ENCODE data around the gene TPRN. TPM values are rescaled to one million over a fixed set of nuclear protein-coding genes. Genes with fewer than 3 reads are reported as not detected.

Gene TPRN
- total RNA-seq, 1 donor from 2014 or later, result 8.8 TPM

- intact Hi-C loops (cut with DNase I), result loop anchor here (10.0 kb wide), 1 partner anchor 51 kb away; the partner anchor contains the start of gene SLC34A3
- no peak for ATAC-seq
Observed at GRCh38 chr9:137183980-137184595, 16.5 kb downstream of the TPRN start.

GRCh38 chr9:137182836-137183235, 17.7 kb downstream of the TPRN start:
- no peak for DNase-seq (ENCODE audit: low spot score)
- intact Hi-C loops (cut with DNase I), result loop anchor here (10.0 kb wide), 1 partner anchor 52 kb away; the partner anchor contains the start of gene SLC34A3
- no peak for ATAC-seq

More at GRCh38 chr9:137183980-137184595, 16.5 kb downstream of the TPRN start:
- DNase-seq (ENCODE audit: low spot score), result no peak

DNA sequence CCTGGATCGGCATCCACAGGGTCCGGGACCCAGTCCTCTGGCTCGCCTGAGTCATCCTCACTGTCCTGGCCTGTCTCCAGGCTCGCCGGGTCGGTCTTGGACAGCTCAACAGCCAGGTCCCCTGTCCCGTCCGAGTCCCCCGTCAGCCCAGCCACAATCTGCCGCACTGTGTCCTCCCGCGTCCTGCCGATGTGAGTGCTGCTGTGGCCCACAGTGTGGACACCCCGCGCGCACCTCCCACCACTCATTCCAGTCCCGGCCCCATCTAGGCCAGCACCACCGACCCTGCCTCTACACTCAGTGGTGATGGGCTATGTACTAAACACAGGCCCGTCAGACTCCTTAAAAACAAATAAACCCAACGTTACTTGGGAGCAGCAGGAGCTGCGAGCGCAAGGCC, 18.9 kb downstream of the TPRN start:
- DNase-seq (ENCODE audit: low spot score) (no peak), ATAC-seq (no peak)
- intact Hi-C loops (cut with DNase I), result loop anchor here (10.0 kb wide), 1 partner anchor 53 kb away; the partner anchor contains the start of gene SLC34A3

GRCh38 chr9:137180491-137180890, 20.1 kb downstream of the TPRN start:
- intact Hi-C loops (cut with DNase I), result loop anchor here (10.0 kb wide), 1 partner anchor 54 kb away; the partner anchor contains the start of gene SLC34A3
- DNase-seq (ENCODE audit: low spot score) (no peak), ATAC-seq (no peak)

DNA sequence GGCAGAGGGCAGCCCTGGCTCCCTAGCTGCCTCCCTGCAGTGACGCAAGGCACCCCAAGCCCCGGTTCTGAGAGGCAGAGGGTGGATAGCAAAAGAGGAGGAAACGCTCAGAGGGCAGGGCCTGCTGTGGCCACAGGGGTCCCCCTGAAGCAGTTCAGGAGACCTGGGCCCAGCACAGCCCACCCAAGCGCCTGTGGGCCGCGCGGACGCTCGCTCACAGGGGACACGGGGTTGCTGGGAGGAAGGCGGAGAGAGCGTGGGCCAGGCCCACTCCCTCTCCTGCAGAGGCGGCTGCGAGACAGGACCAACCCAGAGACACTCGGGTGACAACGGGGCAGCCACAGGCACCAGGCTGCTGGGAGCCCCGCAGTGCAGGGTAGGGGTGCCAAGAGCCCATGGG, 20.8 kb downstream of the TPRN start:
- intact Hi-C loops (cut with DNase I), result loop anchor here (10.0 kb wide), 1 partner anchor 55 kb away; the partner anchor contains the start of gene SLC34A3
- DNase-seq (ENCODE audit: low spot score) (no peak), ATAC-seq (no peak)

- DNase-seq (ENCODE audit: low spot score), result no peak
- no peak for ATAC-seq
- intact Hi-C loops (cut with DNase I), result no loop called here
Observed at GRCh38 chr9:137178939-137179630, 21.5 kb downstream of the TPRN start.

DNA sequence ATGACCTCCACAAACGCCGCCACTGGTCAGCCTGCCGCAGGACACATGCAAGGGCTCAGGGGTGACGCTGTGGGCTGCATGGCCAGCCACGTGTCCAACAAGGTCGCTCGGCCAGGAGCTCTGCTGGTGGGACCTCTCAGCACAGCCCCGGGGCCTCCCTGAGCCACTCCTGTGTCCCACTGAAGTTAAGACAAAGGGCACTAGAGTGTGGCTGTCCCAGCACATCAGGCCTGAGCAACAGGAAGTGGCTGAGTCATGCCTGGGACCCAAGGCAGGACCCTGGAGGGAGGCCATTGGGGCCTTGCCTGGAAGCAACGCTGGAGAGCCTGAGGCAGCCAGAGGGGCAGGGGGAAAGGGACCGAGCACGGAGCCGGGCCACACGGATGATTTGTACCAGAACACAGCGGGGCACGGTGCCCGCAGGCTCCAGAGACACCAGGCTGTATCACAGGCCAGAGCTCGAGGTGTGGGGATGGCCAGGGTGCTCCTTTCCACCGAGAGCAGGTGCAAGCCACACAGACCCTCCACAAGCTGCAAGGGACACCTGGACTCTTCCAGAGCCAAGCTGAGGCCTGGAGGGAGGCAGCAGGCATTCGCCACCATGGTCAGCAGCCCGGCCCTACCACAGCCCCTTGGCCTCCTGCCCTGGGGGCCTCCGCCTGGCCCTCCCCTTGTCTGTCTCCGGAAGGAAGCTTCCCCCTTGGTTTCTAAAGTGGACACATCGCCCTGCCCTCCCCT, 22.2 kb downstream of the TPRN start:
- DNase-seq (ENCODE audit: low spot score) (no peak), ATAC-seq (no peak)
- intact Hi-C loops (cut with DNase I), result no loop called here

DNA sequence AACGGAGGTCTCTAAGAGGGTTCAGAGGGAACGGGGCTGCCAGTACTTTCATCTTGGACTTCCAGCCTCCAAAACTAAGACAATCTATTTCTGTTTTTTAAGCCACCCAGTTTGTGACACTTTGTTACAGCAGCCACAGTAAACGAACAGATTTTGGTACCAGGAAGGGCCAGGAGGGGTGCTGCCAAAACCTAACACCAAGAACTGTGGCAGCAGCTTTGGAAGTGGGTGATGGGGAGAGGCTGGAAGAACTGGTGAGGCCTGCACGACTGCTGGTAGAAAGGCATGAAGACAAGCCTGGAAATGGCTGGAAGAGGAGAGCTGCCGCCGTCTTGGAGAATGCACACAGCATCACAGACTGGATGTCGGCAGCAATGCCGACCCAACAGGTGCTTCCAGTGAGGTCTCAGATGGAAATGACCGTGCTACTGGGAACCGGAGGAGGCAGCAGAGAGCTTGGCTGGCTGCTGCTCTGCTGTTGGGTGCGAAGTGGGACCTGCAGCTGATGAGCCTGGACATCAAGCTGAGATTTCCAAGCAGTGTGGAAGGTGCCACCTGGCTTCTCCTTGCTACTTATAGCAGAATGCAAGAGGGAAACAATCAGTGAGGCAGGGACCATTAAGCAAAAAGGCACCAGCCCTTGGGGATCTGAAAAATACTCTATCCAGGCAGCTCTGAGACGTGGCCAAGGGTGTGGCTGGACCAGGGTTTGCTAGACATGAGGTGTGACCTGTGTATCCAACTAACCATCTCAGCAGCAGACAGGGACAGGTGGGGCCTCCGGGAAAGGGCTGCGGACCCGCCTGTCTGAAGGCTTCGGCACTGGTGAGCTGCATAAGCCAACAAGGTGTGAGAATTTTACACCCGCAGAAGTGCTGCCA, 24.0 kb downstream of the TPRN start:
- ATAC-seq (no peak), DNase-seq (ENCODE audit: low spot score) (no peak)
- intact Hi-C loops (cut with DNase I), result no loop called here

DNA sequence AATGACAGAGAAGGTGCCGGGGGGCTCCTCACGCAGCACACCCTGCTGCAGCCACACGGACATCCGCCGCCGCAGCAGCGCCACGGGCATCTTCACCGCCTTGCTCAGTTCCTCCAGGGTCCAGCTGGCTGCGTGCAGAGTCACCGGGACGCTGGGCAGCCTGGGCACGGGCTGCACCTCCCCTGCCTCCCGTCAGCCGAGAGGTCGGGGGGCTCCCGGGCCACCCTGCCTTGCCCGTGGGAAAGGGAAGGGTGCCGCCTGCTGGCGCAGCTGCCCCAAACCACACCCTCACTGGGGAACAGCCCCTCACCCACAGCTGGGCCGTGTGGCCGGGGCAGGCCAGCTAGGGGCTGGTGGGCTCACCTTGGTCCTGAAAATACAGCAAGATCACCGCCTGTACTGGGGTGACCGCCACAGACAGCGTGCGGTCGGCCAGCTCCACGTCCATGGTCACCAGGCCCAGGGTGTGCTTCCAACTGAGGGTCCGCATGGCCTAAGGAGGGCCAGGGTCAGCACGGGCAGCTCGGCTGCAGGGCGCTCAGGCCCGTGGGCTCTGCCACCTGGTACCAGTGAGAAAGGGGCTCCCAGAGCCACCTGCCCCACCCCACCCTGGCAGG, 25.1 kb downstream of the TPRN start:
- no peak for ATAC-seq

DNA sequence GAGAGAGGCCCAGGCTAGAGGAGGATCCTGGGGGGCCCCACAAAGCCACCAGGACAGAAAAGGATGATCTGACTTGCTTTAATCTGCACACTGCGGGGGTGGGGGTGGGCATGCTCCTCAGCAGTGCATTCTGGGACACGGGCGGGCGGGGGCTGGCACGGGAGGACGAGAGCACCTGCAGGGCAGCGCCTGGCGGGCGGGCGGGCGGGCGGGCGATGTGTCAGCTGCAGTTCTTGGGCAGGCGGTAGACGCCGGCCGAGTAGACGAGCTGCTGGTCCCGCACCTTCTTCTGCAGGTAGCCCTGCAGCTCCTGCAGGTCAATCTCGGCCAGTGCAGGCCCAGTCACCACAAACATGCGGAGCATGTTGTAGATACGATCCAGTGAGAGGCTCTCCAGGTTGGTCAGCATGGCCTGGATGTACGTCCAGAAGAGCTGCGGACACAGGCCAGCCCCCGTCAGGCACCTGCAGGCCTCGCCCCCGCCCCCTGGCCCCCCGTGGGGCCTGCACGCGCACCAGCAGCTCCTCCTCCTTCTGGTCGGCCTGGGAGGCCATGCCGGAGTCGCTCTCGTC, 25.7 kb downstream of the TPRN start:
- intact Hi-C loops (cut with DNase I), result no loop called here
- no peak for ATAC-seq
- no peak for DNase-seq (ENCODE audit: low spot score)

More for the DNA sequence above, 25.1 kb downstream of the TPRN start:
- intact Hi-C loops (cut with DNase I), result no loop called here
- DNase-seq (ENCODE audit: low spot score), result no peak

GRCh38 chr9:137173796-137174664, 26.5 kb downstream of the TPRN start:
- intact Hi-C loops (cut with DNase I), result no loop called here
- DNase-seq (ENCODE audit: low spot score) (no peak), ATAC-seq (no peak)

DNA sequence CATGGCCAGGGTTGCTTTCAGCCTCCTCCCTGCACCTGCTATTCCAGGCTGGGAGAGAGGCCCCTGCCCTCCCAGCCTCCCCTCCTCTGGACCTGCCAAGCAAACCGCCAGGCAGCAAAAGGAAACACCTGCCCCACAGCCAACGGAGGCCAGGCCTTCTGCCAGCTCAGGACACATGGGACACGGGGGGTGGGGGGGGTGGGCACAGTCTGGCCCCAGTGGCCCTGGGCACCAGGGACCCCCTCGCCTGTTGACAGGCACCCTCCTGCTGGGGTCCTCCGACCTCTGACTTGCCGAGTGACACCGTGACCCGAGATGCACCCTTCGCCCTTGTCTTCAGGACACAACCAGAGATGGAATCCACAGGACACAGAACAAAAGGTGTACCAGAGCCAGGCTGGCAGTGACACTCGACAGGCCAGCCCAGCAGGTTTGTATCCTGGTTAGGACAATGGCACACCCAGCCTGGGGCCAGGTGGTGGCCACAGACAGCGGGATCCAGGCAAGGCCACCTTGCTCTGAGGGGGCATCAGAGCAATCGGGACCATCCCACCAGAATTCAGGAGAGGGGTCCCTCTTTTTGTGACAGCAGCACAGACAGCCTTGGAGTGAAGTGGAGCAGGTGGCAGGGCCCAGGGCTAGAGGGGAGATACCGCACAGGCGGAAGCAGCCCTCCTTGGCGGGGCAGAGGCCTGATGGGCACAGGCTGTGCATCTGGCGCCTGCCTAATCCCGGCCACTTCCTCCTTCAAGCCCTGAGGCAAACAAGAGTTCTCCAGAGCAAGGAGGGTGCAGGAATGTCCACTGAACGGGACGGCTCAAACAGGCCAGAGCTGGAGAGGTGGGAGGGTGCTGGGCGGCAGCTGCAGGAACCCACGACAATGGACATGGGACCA, 27.4 kb downstream of the TPRN start:
- no peak for DNase-seq (ENCODE audit: low spot score)
- intact Hi-C loops (cut with DNase I), result no loop called here
- ATAC-seq, result no peak

DNA sequence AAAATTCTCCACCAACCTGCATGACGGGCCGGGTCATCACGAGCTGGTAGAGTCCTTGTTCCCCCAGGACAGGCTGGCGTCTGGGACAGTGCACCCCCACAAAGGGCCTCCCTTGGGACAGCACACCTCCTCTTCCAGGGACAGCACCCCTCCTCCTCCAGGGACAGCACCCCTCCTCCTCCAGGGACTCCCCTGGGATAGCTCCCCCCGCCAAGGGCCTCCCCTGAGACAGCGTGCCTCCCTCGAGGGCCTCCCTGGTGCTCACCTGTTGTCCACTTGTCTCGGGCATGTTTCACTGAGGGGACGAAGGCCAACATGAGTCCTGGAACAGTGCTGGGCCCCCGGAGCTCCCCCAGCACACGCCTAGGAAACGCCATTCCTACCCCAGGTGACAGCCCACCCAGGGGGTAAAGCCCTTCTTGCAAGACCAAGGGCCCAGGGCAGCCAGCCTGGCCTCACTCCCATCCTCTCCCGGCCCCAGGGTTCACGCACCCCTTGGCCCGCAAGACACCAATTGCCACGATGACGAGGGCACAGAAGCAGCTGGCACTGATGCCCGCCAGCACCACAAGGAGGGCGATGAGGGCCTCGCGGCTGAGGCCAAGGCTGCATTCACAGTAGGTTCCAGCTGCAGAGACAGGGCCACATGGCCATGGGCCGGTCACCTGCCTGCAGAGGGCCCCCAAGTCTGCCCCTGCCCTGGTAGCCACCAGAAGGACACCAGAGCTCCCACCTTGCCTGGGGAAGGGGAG, 29.2 kb downstream of the TPRN start:
- DNase-seq (ENCODE audit: low spot score), result no peak
- ATAC-seq, result no peak
- intact Hi-C loops (cut with DNase I), result no loop called here

- DNase-seq (ENCODE audit: low spot score), result no peak
- intact Hi-C loops (cut with DNase I), result no loop called here
- no peak for ATAC-seq
Observed at GRCh38 chr9:137170486-137171148, 29.9 kb downstream of the TPRN start.

DNA sequence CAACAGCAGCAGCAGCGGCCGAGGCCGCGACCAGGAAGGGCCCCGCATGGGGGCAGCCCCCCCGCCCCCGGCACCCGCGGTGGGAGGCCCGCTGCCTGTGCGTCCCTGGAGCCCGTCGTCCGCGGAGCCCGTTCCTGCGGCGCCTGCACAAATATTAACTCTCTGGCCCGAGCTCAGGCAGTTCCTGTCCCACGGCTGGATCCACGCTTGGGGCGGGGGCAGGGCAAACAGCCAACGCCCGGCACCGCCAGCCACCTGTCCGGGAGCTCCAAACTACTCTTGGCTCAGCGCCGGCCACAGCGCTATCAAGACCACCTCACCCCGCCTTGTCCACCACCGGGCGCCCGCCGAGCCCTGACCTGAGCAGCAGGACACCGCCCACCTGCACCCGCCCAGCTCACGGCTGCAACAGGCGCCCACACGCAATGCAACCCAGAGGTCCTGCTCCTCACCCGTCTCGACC, 30.6 kb downstream of the TPRN start, which contains the start of gene LRRC26:
Gene LRRC26 (minus strand): TSS at position 156 of the 463 bp plus-strand sequence. CDS start 108 bp downstream, at position 48.
- ATAC-seq (no peak), DNase-seq (ENCODE audit: low spot score) (no peak)
- intact Hi-C loops (cut with DNase I), result no loop called here

Data from sciatic nerve (tissue), 2 donors.